ENCODE measurements around the gene SEL1L3.

SEL1L3 gene

DNA sequence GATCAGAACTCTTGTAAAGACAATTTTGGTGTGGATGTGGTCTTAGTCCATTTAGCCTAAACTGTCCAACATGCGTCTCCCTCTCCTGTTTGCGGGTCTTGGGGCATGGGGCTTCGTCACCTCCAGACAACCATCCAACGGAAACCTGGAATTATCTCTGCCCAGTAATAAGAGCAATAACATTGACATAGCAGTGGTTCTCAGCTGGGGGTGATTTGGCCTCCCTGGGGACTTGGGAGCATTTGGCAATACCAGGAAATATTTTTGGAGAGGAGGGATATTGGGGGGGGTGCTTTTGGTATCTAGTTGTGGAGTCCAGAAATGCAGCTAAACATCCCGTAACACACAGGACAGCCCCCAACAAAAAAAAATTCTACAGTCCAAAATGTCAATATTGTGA lies 47.2 kb downstream of the SEL1L3 start:
- no peak for DNase-seq

GRCh38 chr4:25814301-25815136 lies 48.3 kb downstream of the SEL1L3 start:
- no peak for DNase-seq

DNA sequence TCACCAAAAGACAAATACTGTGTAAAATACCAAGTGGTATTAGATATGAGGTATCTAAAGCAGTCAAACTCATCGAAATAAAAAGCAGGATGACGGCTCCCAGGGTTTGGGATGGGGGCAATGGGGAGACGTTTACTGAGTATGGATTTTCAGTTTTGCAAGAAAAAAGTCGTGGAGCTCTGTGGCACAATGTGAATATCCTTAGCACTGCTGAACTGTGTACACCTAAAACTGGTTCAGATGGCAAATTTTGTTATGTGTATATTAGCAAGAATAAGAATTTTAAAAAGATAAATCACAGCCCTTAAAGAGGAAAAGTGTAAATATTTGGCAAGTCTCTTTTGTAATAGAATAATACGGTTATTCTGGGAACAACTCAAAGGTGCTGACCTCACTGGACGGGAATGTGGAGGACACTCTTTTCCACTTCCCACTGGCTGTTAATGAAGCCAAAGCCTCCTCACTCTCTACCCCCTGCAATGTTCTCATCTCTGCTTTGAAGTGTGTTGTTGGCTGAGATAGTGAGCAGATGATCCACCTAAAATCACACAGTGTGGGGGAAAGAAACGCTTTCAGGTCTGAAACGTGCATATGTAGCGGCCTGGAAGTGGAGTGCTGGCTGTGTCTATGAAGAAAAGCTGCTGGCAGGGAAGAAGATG lies 49.2 kb downstream of the SEL1L3 start:
- DNase-seq = no peak

- no peak for DNase-seq
Measured at GRCh38 chr4:25811841-25812240, 50.9 kb downstream of the SEL1L3 start.

DNA sequence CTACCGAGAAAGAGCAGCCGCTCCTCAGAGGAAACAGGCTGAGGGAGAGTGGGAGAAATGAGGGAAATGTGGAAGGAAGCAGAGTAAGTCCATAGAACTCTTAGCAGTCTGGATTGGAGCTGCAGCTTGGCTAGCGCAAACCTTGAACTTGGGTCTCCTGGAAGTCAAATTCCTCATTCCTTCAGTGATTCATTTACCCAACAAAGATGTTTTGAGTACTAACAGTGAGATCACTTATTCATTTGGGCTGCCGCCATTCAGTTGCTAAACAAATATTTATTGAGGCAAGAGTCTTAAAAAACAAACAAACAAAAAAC lies 51.5 kb downstream of the SEL1L3 start:
- DNase-seq = no peak

DNA sequence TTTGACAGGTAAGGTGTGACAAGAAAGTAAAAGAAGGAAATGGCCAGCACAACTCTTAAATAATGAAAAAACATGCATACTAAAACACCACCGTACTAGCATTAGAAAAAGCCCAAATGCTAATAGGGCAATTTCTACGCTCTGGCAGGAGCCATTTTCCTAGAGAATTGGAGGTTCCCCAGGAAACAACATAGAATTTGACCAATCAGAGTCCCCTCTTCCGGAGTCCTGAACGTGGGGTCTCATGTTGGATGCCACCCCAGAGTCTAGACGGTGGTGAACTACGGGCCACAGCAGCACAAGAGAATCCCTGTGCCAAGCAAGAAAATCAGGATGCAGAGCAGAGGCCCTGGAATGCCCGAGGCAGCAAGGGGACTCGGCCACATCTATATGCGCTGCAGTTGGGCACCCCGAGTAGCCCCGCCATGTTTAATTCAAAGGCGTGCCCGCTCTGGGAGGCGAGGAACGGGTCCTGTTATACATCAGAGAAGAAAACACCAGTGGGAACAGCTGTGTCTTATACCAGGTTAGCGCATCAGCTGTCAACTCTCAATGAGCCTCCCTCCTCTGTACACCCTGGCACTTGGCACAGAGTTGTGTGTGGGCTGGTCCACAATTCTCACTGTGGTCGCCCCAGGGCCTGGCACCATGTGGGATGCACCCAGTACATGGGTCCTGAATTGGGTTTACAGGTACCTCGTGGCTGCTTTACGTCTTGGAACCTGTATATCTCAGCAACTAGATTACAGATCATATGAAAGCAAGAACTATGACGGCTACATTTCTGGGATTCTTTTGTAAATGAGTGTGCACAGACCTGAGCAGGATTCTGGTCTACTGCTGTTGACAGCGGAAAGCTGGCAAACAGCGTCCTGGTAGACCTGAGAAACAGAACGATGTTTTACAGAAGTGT lies 52.1 kb downstream of the SEL1L3 start:
- DNase-seq = no peak

GRCh38 chr4:25809996-25810395 lies 52.8 kb downstream of the SEL1L3 start:
- DNase-seq = no peak

- no peak for DNase-seq
Measured at GRCh38 chr4:25807102-25807728, 55.6 kb downstream of the SEL1L3 start.

- no peak for DNase-seq
Measured at GRCh38 chr4:25805255-25805860, 57.4 kb downstream of the SEL1L3 start.

DNA sequence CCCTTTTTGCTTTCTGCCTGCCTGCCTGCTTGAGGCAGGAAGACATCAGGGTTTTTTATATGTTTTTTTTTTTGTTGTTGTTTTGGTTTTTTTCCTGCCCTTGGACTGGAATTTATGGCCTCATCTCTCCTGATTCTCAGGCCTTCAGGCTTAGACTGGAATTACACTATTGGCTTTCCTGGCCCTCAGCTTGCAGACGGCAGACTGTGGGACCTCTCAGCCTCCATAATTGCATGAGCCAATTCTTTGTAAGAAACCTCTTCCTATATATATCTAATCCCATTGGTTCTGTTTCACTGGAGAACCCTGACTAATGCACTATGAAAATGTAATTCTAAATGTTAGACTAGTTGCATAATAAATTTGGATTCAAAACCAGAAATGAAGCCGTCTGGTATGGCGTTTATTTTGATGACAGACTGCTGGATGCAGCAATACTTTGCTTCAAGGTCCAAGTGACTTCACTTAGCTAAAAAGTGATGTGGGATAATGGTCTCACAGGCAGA lies 59.0 kb downstream of the SEL1L3 start:
- DNase-seq = no peak

DNA sequence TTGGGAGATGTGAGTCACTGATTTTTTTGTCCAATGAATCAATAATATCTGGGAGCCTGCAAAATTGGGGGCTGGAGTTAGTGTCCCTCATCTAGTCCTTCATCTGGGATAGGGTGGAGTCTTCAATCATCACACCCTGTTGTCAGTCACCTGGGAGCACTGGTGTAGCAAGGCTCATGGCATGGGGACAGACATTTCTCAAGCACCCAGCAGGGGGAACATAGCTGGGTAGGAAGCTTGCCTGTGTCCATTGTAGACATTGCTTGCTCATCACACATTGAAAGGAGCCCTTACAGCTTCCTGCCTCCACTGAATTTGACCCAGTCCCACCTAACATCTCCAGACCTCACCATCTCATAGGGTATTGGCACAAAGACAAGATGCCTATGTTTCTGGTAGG lies 61.2 kb downstream of the SEL1L3 start:
- no peak for DNase-seq

- DNase-seq = no peak
Measured at GRCh38 chr4:25800245-25800644, 62.5 kb downstream of the SEL1L3 start.

GRCh38 chr4:25799522-25799921 lies 63.3 kb downstream of the SEL1L3 start:
- DNase-seq = no peak

GRCh38 chr4:25797136-25797535 lies 65.7 kb downstream of the SEL1L3 start:
- no peak for DNase-seq

DNA sequence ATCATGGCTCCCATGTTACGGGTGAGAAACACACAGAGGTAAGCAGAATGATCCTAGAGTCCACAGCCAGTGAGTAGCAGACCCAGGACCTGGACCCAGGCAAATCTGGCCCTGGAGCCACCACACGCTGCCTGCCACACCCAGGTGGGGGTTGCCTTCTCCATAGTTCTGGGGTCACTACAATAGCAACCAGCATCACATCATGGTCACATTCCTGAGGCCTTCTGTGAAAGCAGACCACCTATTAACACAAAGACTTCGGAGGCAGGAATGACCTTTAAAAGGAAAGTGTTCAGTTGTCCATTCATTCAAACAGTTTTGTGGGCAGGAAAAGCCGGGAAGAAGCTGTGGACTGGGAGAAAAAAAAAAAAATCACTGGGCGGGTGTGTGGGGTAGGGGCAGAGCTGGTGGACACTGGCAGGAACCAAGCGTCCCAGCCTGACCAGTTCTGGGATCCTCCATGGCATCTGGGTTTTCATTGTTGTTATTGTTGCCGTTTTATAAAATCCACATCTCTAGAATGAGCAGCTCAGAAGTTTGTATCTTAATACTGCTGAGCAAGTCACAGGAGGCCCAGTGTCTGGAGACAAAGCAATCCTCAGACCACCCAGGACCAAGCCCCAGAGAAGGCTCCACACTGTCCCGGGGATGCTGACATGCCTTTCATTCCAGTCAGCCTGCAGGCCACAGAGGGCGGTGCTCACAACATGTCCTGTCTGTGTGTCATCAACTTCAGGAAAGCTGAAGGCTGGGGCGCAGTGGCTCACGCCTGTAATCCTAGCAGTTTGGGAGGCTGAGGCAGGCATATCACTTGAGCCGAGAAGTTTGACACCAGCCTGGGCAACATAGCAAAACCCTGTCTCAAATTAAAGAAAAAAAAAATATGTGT lies 67.0 kb downstream of the SEL1L3 start:
- DNase-seq = no peak

DNA sequence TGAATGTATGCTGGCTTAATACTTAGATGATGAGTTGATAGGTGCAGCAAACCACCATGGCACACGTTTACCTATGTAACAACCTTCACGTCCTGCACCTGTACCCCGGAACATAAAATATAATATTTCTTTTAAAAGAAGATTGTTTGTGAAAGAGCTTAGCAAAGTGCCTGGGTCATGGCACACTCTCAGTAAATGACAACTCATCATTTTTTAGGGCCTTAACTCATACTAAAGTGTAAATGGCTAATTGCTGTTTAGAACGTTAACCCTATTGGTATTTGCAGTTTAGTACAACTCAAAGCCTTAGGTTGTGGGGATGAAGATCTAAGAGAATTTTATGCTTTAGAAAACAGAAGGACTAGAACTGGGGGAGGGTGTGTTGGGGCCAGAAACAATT lies 67.7 kb downstream of the SEL1L3 start:
- no peak for DNase-seq

- no peak for DNase-seq
Measured at GRCh38 chr4:25792876-25793275, 69.9 kb downstream of the SEL1L3 start.

- no peak for DNase-seq
Measured at GRCh38 chr4:25792200-25792791, 70.5 kb downstream of the SEL1L3 start.

GRCh38 chr4:25790024-25790423 lies 72.8 kb downstream of the SEL1L3 start:
- DNase-seq = no peak

DNA sequence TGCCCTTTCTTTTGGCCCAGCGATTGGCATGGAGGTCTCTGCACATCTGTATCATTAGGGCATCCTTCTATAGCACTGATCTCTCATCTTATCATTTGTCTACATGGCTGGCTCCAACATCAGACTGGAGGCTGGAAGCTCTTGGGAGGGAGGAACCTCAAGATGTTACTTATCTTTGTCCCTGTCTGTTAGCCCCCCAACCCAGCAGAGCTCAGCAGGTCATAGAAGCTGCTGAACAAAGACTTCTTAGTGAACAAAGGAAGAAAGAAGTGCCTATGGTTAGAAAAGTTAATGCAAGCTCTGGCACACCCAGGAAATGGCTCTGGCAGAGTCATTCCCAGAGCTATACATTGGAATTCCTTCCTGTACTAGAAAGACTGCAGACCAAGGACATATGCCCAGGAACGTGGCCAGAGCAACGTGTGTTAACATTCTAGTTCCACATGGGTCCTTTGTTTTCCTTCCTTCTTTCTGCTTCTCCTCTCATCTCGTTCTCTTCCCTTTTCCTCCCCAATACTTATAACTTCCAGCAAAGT lies 74.0 kb downstream of the SEL1L3 start:
- no peak for DNase-seq

All from activated T-cell treated with anti-CD3 and anti-CD28 coated beads for 4 hours (primary cell).